CD8-positive, alpha-beta memory T cell (primary cell): ENCODE data around the gene RARA. TPM values are rescaled to one million over a fixed set of nuclear protein-coding genes. Genes with fewer than 3 reads are reported as not detected.
A peak's percentile ranks its signal among the peaks of the same experiment; 100 is the strongest.

Experiments used
- CTCF ChIA-PET: fragments of 350-600 bp; sonication (Branson Sonifier 250); formaldehyde crosslinking; loops from one replicate; lab custom pipeline; 2021; ENCODE audit warnings: antibody characterized with exemption; lab: Charles Lee
- POLR2A ChIA-PET: fragments of 350-600 bp; sonication (Branson Sonifier 250); formaldehyde crosslinking; loops from one replicate; lab custom pipeline; 2021; ENCODE audit warnings: antibody characterized with exemption; lab: Charles Lee
- DNase-seq, 5 donors: peaks; one replicate each; pipeline versions ENCODE4 v3.0.0 to v3.0.0-alpha.2; 2020 to 2022; ENCODE audit warnings: mixed read lengths in 1 of 5
- H3K27ac ChIP-seq: one replicate; pipeline ENCODE4 v1.7.0; 2013; ENCODE audit warnings: low read depth, mild to moderate bottlenecking, low read length, moderate library complexity
- H3K27me3 ChIP-seq: 2 replicates; pipeline ENCODE4 v1.7.0; 2013; ENCODE audit warnings: low read length, mild to moderate bottlenecking; ENCODE audit not compliant: insufficient read depth, poor library complexity, severe bottlenecking
- H3K36me3 ChIP-seq: 2 replicates; pipeline ENCODE4 v1.7.0; 2013; ENCODE audit warnings: mild to moderate bottlenecking, low read length, moderate library complexity; ENCODE audit not compliant: insufficient read depth
- H3K4me1 ChIP-seq: 2 replicates; pipeline ENCODE4 v1.7.0; 2013; ENCODE audit warnings: mild to moderate bottlenecking, low read length, moderate library complexity; ENCODE audit not compliant: insufficient read depth
- H3K4me3 ChIP-seq: 2 replicates; pipeline ENCODE4 v1.7.0; 2013; ENCODE audit warnings: mild to moderate bottlenecking, low read length
- H3K9me3 ChIP-seq: 2 replicates; pipeline ENCODE4 v1.7.0; 2013; ENCODE audit warnings: mild to moderate bottlenecking, low read length
- H3K27ac Mint-ChIP-seq, 8 donors: one replicate each; pipeline ENCODE4 v1.8.0; 2020 to 2021; ENCODE audit warnings: mixed read lengths in 8 of 8, mild to moderate bottlenecking in 6 of 8, inconsistent platforms in 3 of 8, moderate library complexity in 3 of 8
- H3K27me3 Mint-ChIP-seq, 2 donors: one replicate each; pipeline ENCODE4 v1.8.0; 2020 to 2021; ENCODE audit warnings: mixed read lengths in 2 of 2, mild to moderate bottlenecking in 1 of 2, moderate library complexity in 1 of 2
- H3K36me3 Mint-ChIP-seq, 3 donors: one replicate each; pipeline ENCODE4 v1.8.0; 2020 to 2021; ENCODE audit warnings: mixed read lengths in 3 of 3, inconsistent platforms in 1 of 3, mild to moderate bottlenecking in 1 of 3
- H3K4me1 Mint-ChIP-seq, 3 donors: one replicate each; pipeline ENCODE4 v1.8.0; 2020 to 2021; ENCODE audit warnings: mixed read lengths in 3 of 3, inconsistent platforms in 1 of 3, mild to moderate bottlenecking in 1 of 3
- H3K4me3 Mint-ChIP-seq, 7 donors: one replicate each; pipeline ENCODE4 v1.8.0; 2020 to 2021; ENCODE audit warnings: mixed read lengths in 7 of 7, mild to moderate bottlenecking in 6 of 7, moderate library complexity in 4 of 7, inconsistent platforms in 2 of 7
- H3K9me3 Mint-ChIP-seq, 5 donors: one replicate each; pipeline ENCODE4 v1.8.0; 2020 to 2022; ENCODE audit warnings: mixed read lengths in 5 of 5, mild to moderate bottlenecking in 3 of 5, moderate library complexity in 2 of 5, inconsistent platforms in 1 of 5
- polyA plus RNA-seq: library from polyadenylated mRNA; unstranded; fragments of 300-500 nt; fragmentation: Illumina TruSeq; gene quantifications from one replicate; pipeline ENCODE4 v1.2.3, GENCODE V29; 2021
- total RNA-seq, 2 experiments: library from RNA; stranded (reverse); gene quantifications; one replicate each; pipeline ENCODE4 v1.2.3, GENCODE V29; 2021

RARA gene
- total and polyA plus RNA-seq, 3 experiments from 2014 or later = 14.0 to 37.8 (median 37.4) TPM

DNA sequence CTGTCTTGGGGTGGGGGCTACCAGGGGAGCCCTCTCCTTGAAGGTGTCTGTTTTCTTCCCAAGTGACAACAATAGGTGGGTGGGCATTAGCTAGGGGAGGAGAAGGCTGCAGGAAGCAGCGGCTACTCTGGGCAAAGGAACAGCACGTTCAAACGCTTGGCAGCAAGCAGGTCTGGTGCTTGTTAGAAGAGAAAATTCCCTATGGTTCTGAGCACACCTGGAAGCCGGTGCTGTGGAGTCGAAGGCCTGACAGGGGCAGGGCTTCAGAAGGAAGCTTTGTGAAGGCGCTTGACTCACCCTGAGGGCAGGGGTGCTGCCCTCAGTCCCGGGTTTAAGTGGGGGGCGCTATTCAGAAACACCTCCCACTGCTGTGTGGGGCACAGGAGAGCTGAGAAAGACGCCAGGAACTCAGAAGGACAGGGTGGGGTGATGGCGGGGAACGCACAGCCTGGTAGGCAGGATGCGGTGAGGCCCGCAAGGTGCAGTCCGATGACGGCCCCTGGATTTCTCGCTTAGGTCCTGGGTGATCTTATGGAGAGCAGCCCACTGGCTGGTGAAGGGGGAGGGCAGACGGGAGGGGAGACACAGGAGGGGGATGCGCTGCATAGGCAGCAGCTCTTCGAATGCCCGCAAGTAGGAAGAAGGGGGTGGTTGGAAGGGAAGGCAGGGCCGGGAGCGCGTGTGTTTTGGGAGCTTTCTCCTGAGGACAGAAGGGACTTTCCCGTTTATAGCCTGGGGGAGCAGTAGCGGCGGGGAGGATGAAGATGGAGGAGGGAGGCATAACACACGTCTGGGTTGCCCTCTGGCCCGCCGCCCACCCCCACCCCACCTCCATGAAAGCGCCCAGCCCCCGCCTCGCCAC lies 52.3 kb downstream of the RARA start:
- H3K4me1 Mint-ChIP-seq = peaks cover 9 to 22% (median 9%) of the 10 kb centered on the region in 3 donors
- DNase-seq = no peak
- H3K27ac Mint-ChIP-seq = peak overlapping the region in 1 of 8 donors; percentile 33
- no peaks in the 10 kb centered on the region for H3K9me3 Mint-ChIP-seq
- CTCF ChIA-PET = interaction anchor here (1.1 to 13.7 kb wide), 7 partner anchors 7 to 199 kb away, joined by 3 to 365 read pairs (median 4); partner anchors contain the start of genes RARA and TOP2A
- H3K36me3 Mint-ChIP-seq = peaks cover 0 to 4% (median 0%) of the 10 kb centered on the region in 3 donors
- Histone ChIP-seq H3K36me3 (no peaks in the 10 kb centered on the region), H3K4me3 (no peak overlapping the region), H3K4me1 (peaks cover 11% of the 10 kb centered on the region), H3K9me3 (no peaks in the 10 kb centered on the region), H3K27ac (no peak overlapping the region), H3K27me3 (no peaks in the 10 kb centered on the region)
- POLR2A ChIA-PET = interaction anchor here (0.6 to 0.8 kb wide), 2 partner anchors 32 to 241 kb away, joined by 3 read pairs; no protein-coding TSS in a partner anchor
- peaks cover 7 to 17% of the 10 kb centered on the region in 2 donors for H3K27me3 Mint-ChIP-seq
- peak overlapping the region in 4 of 7 donors; percentile 41 to 57 (median 50) for H3K4me3 Mint-ChIP-seq

GRCh38 chr17:40361925-40362695 lies 53.1 kb downstream of the RARA start:
- ChIA-PET CTCF (interaction anchor here (1.0 to 13.7 kb wide), 12 partner anchors 8 to 198 kb away, joined by 3 to 365 read pairs (median 4); partner anchors contain the start of genes RARA and TOP2A), POLR2A (interaction anchor here (0.6 to 1.6 kb wide), 4 partner anchors 33 to 240 kb away, joined by 3 to 7 read pairs (median 3); no protein-coding TSS in a partner anchor)
- Mint-ChIP-seq H3K9me3 (no peaks in the 10 kb centered on the region), H3K4me1 (peaks cover 9 to 22% (median 9%) of the 10 kb centered on the region in 3 donors), H3K27ac (no peak overlapping the region), H3K27me3 (peaks cover 7 to 17% of the 10 kb centered on the region in 2 donors), H3K36me3 (no peaks in the 10 kb centered on the region), H3K4me3 (peak overlapping the region in 6 of 7 donors; percentile 33 to 81 (median 56))
- Histone ChIP-seq H3K4me1 (peaks cover 11% of the 10 kb centered on the region), H3K9me3 (no peaks in the 10 kb centered on the region), H3K27me3 (no peaks in the 10 kb centered on the region), H3K27ac (no peak overlapping the region), H3K36me3 (no peaks in the 10 kb centered on the region), H3K4me3 (no peak overlapping the region)
- no peak for DNase-seq

- Mint-ChIP-seq H3K9me3 (no peaks in the 10 kb centered on the region), H3K27me3 (peaks cover 7 to 17% of the 10 kb centered on the region in 2 donors), H3K4me1 (peaks cover 9 to 22% (median 9%) of the 10 kb centered on the region in 3 donors), H3K27ac (no peak overlapping the region), H3K4me3 (peak overlapping the region; percentile 33 to 81 (median 59)), H3K36me3 (no peaks in the 10 kb centered on the region)
- Histone ChIP-seq H3K27ac (no peak overlapping the region), H3K9me3 (no peaks in the 10 kb centered on the region), H3K27me3 (no peaks in the 10 kb centered on the region), H3K4me3 (no peak overlapping the region), H3K36me3 (no peaks in the 10 kb centered on the region), H3K4me1 (peaks cover 11% of the 10 kb centered on the region)
- peak; percentile 52 to 79 (median 65) for DNase-seq
- POLR2A ChIA-PET = interaction anchor here (1.3 to 1.6 kb wide), 2 partner anchors 170 to 178 kb away, joined by 3 to 7 read pairs; no protein-coding TSS in a partner anchor
- CTCF ChIA-PET = interaction anchor here (1.0 to 13.7 kb wide), 12 partner anchors 8 to 198 kb away, joined by 3 to 365 read pairs (median 4); partner anchors contain the start of genes RARA and TOP2A
These were observed 53.7 kb downstream of the RARA start for GRCh38 chr17:40362696-40363110.

DNA sequence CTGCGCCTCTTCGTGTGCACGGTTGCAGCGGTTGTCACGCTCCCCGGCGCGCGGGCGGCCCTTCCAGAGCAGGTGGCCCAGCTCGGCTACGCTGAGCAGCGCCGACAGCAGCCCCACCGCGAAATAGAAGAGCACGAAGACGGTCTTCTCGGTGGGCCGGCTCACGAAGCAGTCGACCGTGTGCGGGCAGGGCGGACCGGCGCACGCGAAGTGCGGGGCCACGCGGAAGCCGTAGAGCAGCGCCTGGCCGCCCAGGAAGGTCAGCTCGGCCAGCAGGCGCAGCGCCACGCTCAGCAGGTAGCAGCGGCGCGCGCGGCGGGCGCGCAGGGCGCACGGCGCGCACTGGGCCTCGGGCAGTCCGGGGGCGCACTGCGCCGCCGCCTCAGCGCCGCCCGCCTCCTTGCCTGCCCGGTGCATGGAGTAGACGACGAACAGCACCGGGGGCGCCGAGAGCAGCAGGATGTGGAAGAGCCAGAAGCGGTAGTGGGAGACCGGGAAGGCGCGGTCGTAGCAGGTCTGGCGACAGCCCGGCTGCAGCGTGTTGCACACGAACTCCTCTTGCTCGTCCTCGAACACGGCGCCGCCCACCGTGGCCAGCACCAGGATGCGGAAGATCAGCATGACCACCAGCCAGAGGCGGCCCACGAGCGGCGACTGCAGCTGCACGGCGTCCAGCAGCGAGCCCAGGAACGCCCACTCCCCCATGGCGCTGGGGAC lies 54.3 kb downstream of the RARA start:
- Histone ChIP-seq H3K36me3 (no peaks in the 10 kb centered on the region), H3K27ac (no peak overlapping the region), H3K27me3 (no peaks in the 10 kb centered on the region), H3K4me3 (no peak overlapping the region), H3K9me3 (no peaks in the 10 kb centered on the region), H3K4me1 (peaks cover 11% of the 10 kb centered on the region)
- Mint-ChIP-seq H3K27me3 (peaks cover 7 to 17% of the 10 kb centered on the region in 2 donors), H3K4me3 (peak overlapping the region; percentile 57 to 85 (median 75)), H3K4me1 (peaks cover 8 to 20% (median 9%) of the 10 kb centered on the region in 3 donors), H3K36me3 (no peaks in the 10 kb centered on the region), H3K27ac (peak overlapping the region in 1 of 8 donors; percentile 49), H3K9me3 (no peaks in the 10 kb centered on the region)
- peak in 1 of 5 donors; percentile 36 for DNase-seq
- CTCF ChIA-PET = interaction anchor here (1.0 to 13.7 kb wide), 11 partner anchors 9 to 197 kb away, joined by 3 to 365 read pairs (median 5); partner anchors contain the start of genes RARA and TOP2A
- POLR2A ChIA-PET = interaction anchor here (1.3 to 1.6 kb wide), 2 partner anchors 170 to 177 kb away, joined by 3 to 7 read pairs; no protein-coding TSS in a partner anchor

DNA sequence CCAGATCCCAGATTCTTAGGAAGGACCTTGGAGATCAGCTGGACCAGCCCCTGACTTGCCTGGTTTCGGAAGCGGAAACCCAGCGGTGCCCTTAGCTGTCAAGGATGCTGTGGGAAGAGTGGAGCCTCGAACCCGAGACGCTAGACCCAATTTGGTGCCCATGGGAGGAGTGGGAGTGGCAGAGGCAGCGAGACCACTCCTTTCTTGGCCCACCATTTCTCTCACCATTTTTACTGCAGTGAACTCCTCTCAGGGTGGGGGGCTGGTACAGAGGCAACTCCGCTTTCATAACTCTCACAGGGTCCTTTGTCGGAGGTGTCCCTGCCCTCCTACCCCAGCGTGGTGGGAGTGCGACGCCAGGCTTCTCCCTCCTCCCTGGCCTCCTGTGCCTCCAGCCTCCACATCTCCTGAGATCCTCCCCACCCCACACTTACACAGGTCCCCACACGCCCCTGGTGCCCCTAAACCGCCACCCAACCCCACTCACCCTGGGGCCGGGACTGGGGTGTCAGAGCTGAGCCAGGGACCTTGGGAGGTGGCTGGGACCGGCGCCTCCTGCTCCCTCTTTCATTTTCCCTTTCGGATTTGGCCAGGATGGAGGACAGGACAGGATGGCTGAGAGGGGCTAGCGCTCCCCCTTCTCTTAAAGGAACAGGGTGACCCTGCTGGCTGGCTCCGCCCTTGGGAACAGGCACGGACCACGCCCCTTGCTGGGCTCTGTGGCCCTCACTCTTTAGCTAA lies 55.3 kb downstream of the RARA start, which contains the start of gene GJD3:
Gene GJD3 (minus strand): TSS at position 617 of the 741 bp plus-strand sequence. CDS start 922 bp downstream, outside the sequence.
- DNase-seq = no peak
- ChIA-PET CTCF (interaction anchor here (0.9 to 5.7 kb wide), 6 partner anchors 7 to 1298 kb away, joined by 4 to 26 read pairs (median 4); no protein-coding TSS in a partner anchor), POLR2A (no interaction called here)
- Mint-ChIP-seq H3K27me3 (peaks cover 5 to 17% of the 10 kb centered on the region in 2 donors), H3K27ac (peak within 1 kb of the TSS in 1 of 8 donors; percentile 49), H3K9me3 (no peaks in the 10 kb centered on the region), H3K4me3 (peak within 1 kb of the TSS; percentile 51 to 85 (median 54)), H3K36me3 (no peaks in the 10 kb centered on the region), H3K4me1 (peaks cover 3 to 15% (median 4%) of the 10 kb centered on the region in 3 donors)
- Histone ChIP-seq H3K27me3 (no peaks in the 10 kb centered on the region), H3K4me1 (peaks cover 11% of the 10 kb centered on the region), H3K36me3 (no peaks in the 10 kb centered on the region), H3K27ac (no peak within 1 kb of the TSS), H3K9me3 (no peaks in the 10 kb centered on the region), H3K4me3 (no peak within 1 kb of the TSS)

GRCh38 chr17:40364906-40365305 lies 55.9 kb downstream of the RARA start:
- ChIA-PET CTCF (interaction anchor here (0.7 to 5.7 kb wide), 7 partner anchors 8 to 1298 kb away, joined by 3 to 26 read pairs (median 4); no protein-coding TSS in a partner anchor), POLR2A (interaction anchor here (0.7 kb wide), 2 partner anchors 8 to 176 kb away, joined by 7 to 8 read pairs; no protein-coding TSS in a partner anchor)
- peaks cover 11% of the 10 kb centered on the region for H3K4me1 ChIP-seq
- no peak for DNase-seq
- Mint-ChIP-seq H3K4me3 (peak overlapping the region in 5 of 7 donors; percentile 16 to 76 (median 20)), H3K36me3 (no peaks in the 10 kb centered on the region), H3K27me3 (peaks cover 5 to 17% of the 10 kb centered on the region in 2 donors), H3K27ac (no peak overlapping the region), H3K9me3 (no peaks in the 10 kb centered on the region), H3K4me1 (peaks cover 3 to 15% (median 4%) of the 10 kb centered on the region in 3 donors)
- no peak overlapping the region for H3K27ac ChIP-seq
- no peaks in the 10 kb centered on the region for H3K9me3 ChIP-seq
- no peaks in the 10 kb centered on the region for H3K36me3 ChIP-seq
- no peaks in the 10 kb centered on the region for H3K27me3 ChIP-seq
- no peak overlapping the region for H3K4me3 ChIP-seq
